HG02885 (cell line): ENCODE results near the gene RIN3.

Experiments used
- ATAC-seq: cut with Tn5 transposase; IDR thresholded peaks from one replicate; pipeline ENCODE4 v1.9.1; 2021; ENCODE audit warnings: mild to moderate bottlenecking; ENCODE audit not compliant: unreplicated experiment, poor library complexity

The RIN3 gene

GRCh38 chr14:92696366-92696765 lies 182.8 kb downstream of the RIN3 start:
- no peak for ATAC-seq

GRCh38 chr14:92698393-92698792 lies 184.8 kb downstream of the RIN3 start:
- no peak for ATAC-seq

GRCh38 chr14:92701826-92702225 lies 188.2 kb downstream of the RIN3 start:
- no peak for ATAC-seq

GRCh38 chr14:92702441-92702918 lies 188.9 kb downstream of the RIN3 start:
- no peak for ATAC-seq

GRCh38 chr14:92703516-92703915 lies 189.9 kb downstream of the RIN3 start:
- ATAC-seq: no peak

- peak; percentile 96 for ATAC-seq
Measured at GRCh38 chr14:92704036-92704804, 190.6 kb downstream of the RIN3 start.

- no peak for ATAC-seq
Measured at GRCh38 chr14:92704821-92705220, 191.2 kb downstream of the RIN3 start.

GRCh38 chr14:92706386-92706785 lies 192.8 kb downstream of the RIN3 start:
- ATAC-seq: no peak

- ATAC-seq: no peak
Measured at GRCh38 chr14:92709340-92710000, 195.9 kb downstream of the RIN3 start.

GRCh38 chr14:92710001-92710341 lies 196.4 kb downstream of the RIN3 start:
- no peak for ATAC-seq

GRCh38 chr14:92711976-92712653 lies 198.5 kb downstream of the RIN3 start:
- no peak for ATAC-seq

GRCh38 chr14:92712654-92713051 lies 199.1 kb downstream of the RIN3 start:
- ATAC-seq: no peak

- ATAC-seq: peak; percentile 53
Measured at GRCh38 chr14:92714739-92715307, 201.2 kb downstream of the RIN3 start.

GRCh38 chr14:92716131-92716530 lies 202.6 kb downstream of the RIN3 start:
- no peak for ATAC-seq

- ATAC-seq: no peak
Measured at GRCh38 chr14:92717571-92718042, 204.0 kb downstream of the RIN3 start.

- no peak for ATAC-seq
Measured at GRCh38 chr14:92718664-92719063, 205.1 kb downstream of the RIN3 start.

GRCh38 chr14:92719421-92719820 lies 205.8 kb downstream of the RIN3 start:
- ATAC-seq: no peak

GRCh38 chr14:92719890-92720323 lies 206.3 kb downstream of the RIN3 start:
- ATAC-seq: no peak

GRCh38 chr14:92724516-92725340 lies 211.1 kb downstream of the RIN3 start:
- ATAC-seq: no peak
